ENCODE results near the gene PHYHIPL. TPM values are rescaled to one million over a fixed set of nuclear protein-coding genes. Genes with fewer than 3 reads are reported as not detected.
A peak's percentile ranks its signal among the peaks of the same experiment; 100 is the strongest.

PHYHIPL gene
- total RNA-seq: under 1 TPM in 3 of 4 donors, not detected in 1; 0.11 to 0.29 (median 0.13) TPM

DNA sequence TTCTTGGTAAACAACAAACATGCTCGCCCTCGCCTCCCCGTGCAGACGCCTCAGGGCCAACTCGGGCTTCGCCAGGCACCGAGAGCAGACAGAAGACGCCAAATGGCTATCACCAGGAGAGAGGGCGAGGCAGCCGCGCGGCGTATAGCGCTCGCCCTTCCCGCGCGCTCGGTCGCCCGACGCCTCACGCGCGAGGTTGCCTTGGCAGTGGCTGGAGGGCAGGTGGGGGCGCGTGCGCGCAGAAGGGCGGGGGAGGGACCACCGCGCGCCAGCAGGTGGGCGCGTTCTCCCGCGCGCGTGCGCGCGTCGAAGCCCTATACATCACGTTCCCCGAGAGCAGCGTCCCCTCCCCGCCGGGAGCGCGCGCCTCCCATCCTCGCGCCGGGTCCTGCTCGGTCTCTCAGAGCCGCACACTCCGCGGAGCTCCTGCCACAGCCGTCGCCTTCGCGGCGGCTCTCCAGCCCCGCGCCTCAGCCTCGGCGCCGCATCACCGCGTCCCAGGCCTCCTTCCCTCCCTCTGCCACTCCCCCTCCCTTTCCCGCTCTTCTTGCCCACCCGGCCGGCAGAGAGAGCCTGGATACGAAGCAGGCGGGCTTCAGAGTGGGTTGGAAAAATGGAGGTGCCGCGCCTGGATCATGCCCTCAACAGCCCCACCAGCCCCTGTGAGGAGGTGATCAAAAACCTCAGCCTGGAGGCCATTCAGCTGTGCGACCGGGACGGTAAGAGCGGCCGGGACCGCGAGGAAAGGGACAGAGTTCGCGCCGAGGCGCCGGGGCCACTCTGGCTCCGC is at the start of gene PHYHIPL:
Gene PHYHIPL (plus strand): TSS at position 403 of the 790 bp plus-strand sequence. CDS start 211 bp downstream, at position 614.
- intact Hi-C loops (cut with DNase I): loop anchor here (10.0 kb wide), 1 partner anchor 222 kb away; no protein-coding TSS in a partner anchor
- H3K4me3 ChIP-seq (replicated peaks in 1 of 3): peak within 1 kb of the TSS in 1 of 3 donors; percentile 9
- H3K9me3 ChIP-seq: no peaks in the 10 kb centered on the region
- H3K36me3 ChIP-seq: no peaks in the 10 kb centered on the region
- H3K27ac ChIP-seq: no peak within 1 kb of the TSS
- peaks cover 3% of the 10 kb centered on the region for H3K27me3 ChIP-seq
- no peak for DNase-seq
- WGBS, 2 donors: 2 to 3% methylated on average over 27 to 45 of the region's 90 CpGs
- peaks cover 0 to 15% of the 10 kb centered on the region in 2 donors for H3K4me1 ChIP-seq
- no peak for TF ChIP-seq POLR2A (IDR thresholded peaks at IDR 0.05)
- TF ChIP-seq, protein P1, sequence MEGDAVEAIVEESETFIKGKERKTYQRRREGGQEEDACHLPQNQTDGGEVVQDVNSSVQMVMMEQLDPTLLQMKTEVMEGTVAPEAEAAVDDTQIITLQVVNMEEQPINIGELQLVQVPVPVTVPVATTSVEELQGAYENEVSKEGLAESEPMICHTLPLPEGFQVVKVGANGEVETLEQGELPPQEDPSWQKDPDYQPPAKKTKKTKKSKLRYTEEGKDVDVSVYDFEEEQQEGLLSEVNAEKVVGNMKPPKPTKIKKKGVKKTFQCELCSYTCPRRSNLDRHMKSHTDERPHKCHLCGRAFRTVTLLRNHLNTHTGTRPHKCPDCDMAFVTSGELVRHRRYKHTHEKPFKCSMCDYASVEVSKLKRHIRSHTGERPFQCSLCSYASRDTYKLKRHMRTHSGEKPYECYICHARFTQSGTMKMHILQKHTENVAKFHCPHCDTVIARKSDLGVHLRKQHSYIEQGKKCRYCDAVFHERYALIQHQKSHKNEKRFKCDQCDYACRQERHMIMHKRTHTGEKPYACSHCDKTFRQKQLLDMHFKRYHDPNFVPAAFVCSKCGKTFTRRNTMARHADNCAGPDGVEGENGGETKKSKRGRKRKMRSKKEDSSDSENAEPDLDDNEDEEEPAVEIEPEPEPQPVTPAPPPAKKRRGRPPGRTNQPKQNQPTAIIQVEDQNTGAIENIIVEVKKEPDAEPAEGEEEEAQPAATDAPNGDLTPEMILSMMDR (IDR thresholded peaks at IDR 0.05): no peak

DNA sequence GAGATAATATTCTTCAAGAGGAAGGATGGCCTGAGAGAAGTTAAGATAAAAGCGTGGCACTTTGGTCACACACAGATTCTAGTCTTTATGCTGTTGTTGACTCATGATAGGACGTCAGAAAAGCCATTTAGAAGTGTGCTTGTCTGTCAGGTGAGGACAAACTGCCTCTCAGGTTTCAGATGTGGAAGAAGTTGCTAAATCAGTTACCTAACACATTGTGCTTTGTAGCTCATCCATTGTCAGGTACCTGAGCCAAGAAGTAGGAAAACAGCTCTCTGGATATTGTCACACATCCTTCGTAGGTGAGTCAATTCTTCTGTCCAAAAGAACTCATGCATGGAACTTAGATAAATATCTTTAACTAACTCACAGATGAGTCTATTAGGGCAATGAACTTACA is 49.5 kb upstream of the PHYHIPL start:
- TF ChIP-seq, protein P1 (IDR thresholded peaks at IDR 0.05): no peak
- TF ChIP-seq POLR2A (IDR thresholded peaks at IDR 0.05): no peak
- 61 to 67% methylated on average over 3 of the region's 3 CpGs for WGBS, 2 donors
- H3K4me3 ChIP-seq (replicated peaks in 1 of 3): no peak overlapping the region
- H3K9me3 ChIP-seq: no peaks in the 10 kb centered on the region
- H3K27me3 ChIP-seq: no peaks in the 10 kb centered on the region
- intact Hi-C loops (cut with DNase I): no loop called here
- no peak for DNase-seq
- no peaks in the 10 kb centered on the region for H3K4me1 ChIP-seq
- H3K36me3 ChIP-seq: no peaks in the 10 kb centered on the region
- no peak overlapping the region for H3K27ac ChIP-seq

DNA sequence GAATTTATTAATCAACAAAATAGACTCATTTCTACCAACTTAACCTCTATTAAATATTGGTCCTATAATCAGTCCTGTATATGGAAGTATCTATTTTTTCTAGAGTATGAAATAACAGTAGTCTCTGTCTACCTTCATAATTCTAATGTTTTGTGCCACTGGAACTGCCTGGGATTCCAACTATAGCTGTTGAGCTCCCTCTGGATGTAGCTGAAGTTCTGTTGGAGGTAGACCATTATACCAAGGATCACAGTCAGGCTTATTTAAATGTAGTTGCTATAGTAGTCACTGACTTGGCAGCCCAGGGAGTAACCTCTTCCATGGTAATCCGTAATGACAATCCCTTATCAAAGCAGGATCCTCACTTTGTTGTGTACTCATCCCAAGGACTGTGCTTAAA is 48.5 kb upstream of the PHYHIPL start:
- H3K9me3 ChIP-seq: no peaks in the 10 kb centered on the region
- H3K27ac ChIP-seq: no peak overlapping the region
- 42 to 50% methylated on average over 1 of the region's 1 CpG for WGBS, 2 donors
- intact Hi-C loops (cut with DNase I): no loop called here
- H3K4me1 ChIP-seq: no peaks in the 10 kb centered on the region
- H3K27me3 ChIP-seq: no peaks in the 10 kb centered on the region
- no peak overlapping the region for H3K4me3 ChIP-seq (replicated peaks in 1 of 3)
- TF ChIP-seq, protein P1 (IDR thresholded peaks at IDR 0.05): no peak
- TF ChIP-seq POLR2A (IDR thresholded peaks at IDR 0.05): no peak
- DNase-seq: no peak
- H3K36me3 ChIP-seq: no peaks in the 10 kb centered on the region

DNA sequence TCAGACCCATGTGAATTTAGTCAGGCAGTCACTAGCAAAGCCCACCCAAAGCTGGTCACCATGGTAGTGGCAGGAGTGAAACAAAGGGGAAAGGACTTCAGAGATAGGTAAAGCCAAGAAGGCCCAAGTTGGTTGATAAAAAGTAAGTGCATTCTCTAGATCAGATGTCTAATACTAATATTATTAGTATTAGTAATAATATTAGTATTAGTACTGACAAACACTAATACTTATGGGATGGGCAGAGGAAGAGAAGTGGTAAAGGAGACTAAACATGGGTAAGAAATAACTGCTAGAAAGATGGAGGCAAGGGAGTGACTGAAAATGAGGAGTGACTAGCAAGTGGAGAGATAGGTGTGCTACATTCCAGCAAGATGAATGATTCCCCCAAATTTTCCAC is 46.6 kb upstream of the PHYHIPL start:
- H3K9me3 ChIP-seq: no peaks in the 10 kb centered on the region
- peaks cover 0 to 5% of the 10 kb centered on the region in 2 donors for H3K4me1 ChIP-seq
- H3K27ac ChIP-seq: no peak overlapping the region
- H3K4me3 ChIP-seq (replicated peaks in 1 of 3): no peak overlapping the region
- TF ChIP-seq, protein P1 (IDR thresholded peaks at IDR 0.05): no peak
- TF ChIP-seq POLR2A (IDR thresholded peaks at IDR 0.05): no peak
- H3K27me3 ChIP-seq: no peaks in the 10 kb centered on the region
- intact Hi-C loops (cut with DNase I): no loop called here
- no peaks in the 10 kb centered on the region for H3K36me3 ChIP-seq
- no peak for DNase-seq

DNA sequence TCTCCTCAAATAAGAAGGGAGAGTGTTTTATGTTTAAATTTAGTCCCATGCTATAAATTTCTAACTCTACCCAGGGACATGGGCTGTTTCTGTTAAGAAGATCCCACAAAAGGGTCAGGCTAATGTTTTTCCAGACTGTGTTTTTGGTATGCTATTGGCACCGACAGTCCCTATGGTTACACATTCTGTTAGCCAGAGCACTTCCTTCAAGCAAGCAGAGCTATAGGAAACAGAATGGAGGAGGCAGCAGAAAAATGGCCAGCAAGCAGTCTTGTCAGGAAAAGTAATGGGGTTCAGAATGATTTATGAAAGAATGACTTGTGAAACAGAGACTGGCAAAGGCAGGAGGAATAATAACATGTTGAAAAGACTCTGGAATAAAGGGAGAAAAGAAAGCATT is 44.8 kb upstream of the PHYHIPL start:
- no peak overlapping the region for H3K27ac ChIP-seq
- intact Hi-C loops (cut with DNase I): no loop called here
- 45 to 64% methylated on average over 1 of the region's 1 CpG for WGBS, 2 donors
- no peak for DNase-seq
- no peak overlapping the region for H3K4me3 ChIP-seq (replicated peaks in 1 of 3)
- H3K27me3 ChIP-seq: no peaks in the 10 kb centered on the region
- H3K36me3 ChIP-seq: no peaks in the 10 kb centered on the region
- H3K4me1 ChIP-seq: peaks cover 0 to 5% of the 10 kb centered on the region in 2 donors
- no peaks in the 10 kb centered on the region for H3K9me3 ChIP-seq
- TF ChIP-seq, protein P1 (IDR thresholded peaks at IDR 0.05): no peak
- TF ChIP-seq POLR2A (IDR thresholded peaks at IDR 0.05): no peak

Measured in thyroid gland (tissue), 4 donors.